ENCODE results near the gene DRD3. TPM values are rescaled to one million over a fixed set of nuclear protein-coding genes. Genes with fewer than 3 reads are reported as not detected.

The DRD3 gene
- total RNA-seq, 2 experiments from 2014 or later, result not detected

GRCh38 chr3:114219741-114220140, 40.9 kb upstream of the DRD3 start:
- H3K9me3 ChIP-seq (ENCODE audit: low read length), result peaks cover 9% of the 10 kb centered on the region
- peaks cover 14% of the 10 kb centered on the region; the same call in 1 of the 2 replicates for H3K79me2 ChIP-seq (ENCODE audit: insufficient read depth, low read depth, low read length)
- H3K9me2 ChIP-seq (ENCODE audit: insufficient read depth, low read length), result no peaks in the 10 kb centered on the region
- no peak overlapping the region for H3K27ac ChIP-seq (ENCODE audit: low read depth, low read length, poor library complexity, severe bottlenecking)
- H3K36me3 ChIP-seq (ENCODE audit: insufficient read depth, low read length), result peaks cover 10% of the 10 kb centered on the region
- no peak overlapping the region for H2AFZ ChIP-seq (ENCODE audit: low read length)
- peaks cover 59% of the 10 kb centered on the region for H3K4me1 ChIP-seq (ENCODE audit: insufficient read depth, low read length, poor library complexity, severe bottlenecking)
- TF ChIP-seq CTCF (conservative IDR thresholded peaks at IDR 0.05; ENCODE audit: low read length), result no peak
- TF ChIP-seq EZH2phosphoT487 (IDR thresholded peaks at IDR 0.05; ENCODE audit: borderline replicate concordance, low read depth, low read length), result no peak
- DNase-seq (ENCODE audit: low spot score), result no peak
- no peaks in the 10 kb centered on the region for H4K20me1 ChIP-seq (ENCODE audit: insufficient read depth, low read length)
- H3K4me3 ChIP-seq (ENCODE audit: low read depth, low read length, poor library complexity, severe bottlenecking), result no peak overlapping the region
- CTCF ChIA-PET (ENCODE audit: unreplicated experiment), result no interaction called here
- POLR2A ChIA-PET, result interaction anchor here (1.5 kb wide), 1 partner anchor 236 kb away, joined by 3 read pairs; no protein-coding TSS in a partner anchor
- no TSS peak for BruUV-seq (replicated peaks)
- intact Hi-C loops (cut with micrococcal nuclease; ENCODE audit: unreplicated experiment), result loop anchor here (5.0 to 10.0 kb wide), 2 partner anchors 685 to 928 kb away; partner anchors contain the start of genes SIDT1 and ZBTB20
- peak overlapping the region; percentile 21; the same call in 1 of the 2 replicates for H3K4me2 ChIP-seq (ENCODE audit: low read length)

GRCh38 chr3:114218578-114219185, 39.8 kb upstream of the DRD3 start:
- TF ChIP-seq CTCF (conservative IDR thresholded peaks at IDR 0.05; ENCODE audit: low read length) (peak; percentile 36; the same call in 1 of the 2 replicates), EZH2phosphoT487 (IDR thresholded peaks at IDR 0.05; ENCODE audit: borderline replicate concordance, low read depth, low read length) (no peak)
- no peak overlapping the region for H3K4me3 ChIP-seq (ENCODE audit: low read depth, low read length, poor library complexity, severe bottlenecking)
- peaks cover 59% of the 10 kb centered on the region for H3K4me1 ChIP-seq (ENCODE audit: insufficient read depth, low read length, poor library complexity, severe bottlenecking)
- no peaks in the 10 kb centered on the region for H3K9me3 ChIP-seq (ENCODE audit: low read length)
- DNase-seq (ENCODE audit: low spot score), result peak; percentile 35
- POLR2A ChIA-PET, result interaction anchor here (0.6 to 1.5 kb wide), 4 partner anchors 11 to 237 kb away, joined by 3 to 4 read pairs (median 3); no protein-coding TSS in a partner anchor
- H3K9me2 ChIP-seq (ENCODE audit: insufficient read depth, low read length), result no peaks in the 10 kb centered on the region
- peaks cover 14% of the 10 kb centered on the region; the same call in 1 of the 2 replicates for H3K79me2 ChIP-seq (ENCODE audit: insufficient read depth, low read depth, low read length)
- H3K4me2 ChIP-seq (ENCODE audit: low read length), result peak overlapping the region; percentile 21; the same call in 1 of the 2 replicates
- BruUV-seq (replicated peaks), result no TSS peak
- CTCF ChIA-PET (ENCODE audit: unreplicated experiment), result no interaction called here
- intact Hi-C loops (cut with micrococcal nuclease; ENCODE audit: unreplicated experiment), result loop anchor here (5.0 to 10.0 kb wide), 2 partner anchors 684 to 929 kb away; partner anchors contain the start of genes SIDT1 and ZBTB20
- H4K20me1 ChIP-seq (ENCODE audit: insufficient read depth, low read length), result no peaks in the 10 kb centered on the region
- peak overlapping the region; percentile 4; the same call in 1 of the 2 replicates for H2AFZ ChIP-seq (ENCODE audit: low read length)
- no peak overlapping the region for H3K27ac ChIP-seq (ENCODE audit: low read depth, low read length, poor library complexity, severe bottlenecking)
- no peaks in the 10 kb centered on the region for H3K36me3 ChIP-seq (ENCODE audit: insufficient read depth, low read length)

- no peak overlapping the region for H2AFZ ChIP-seq (ENCODE audit: low read length)
- no peak overlapping the region for H3K4me3 ChIP-seq (ENCODE audit: low read depth, low read length, poor library complexity, severe bottlenecking)
- ChIA-PET CTCF (ENCODE audit: unreplicated experiment) (no interaction called here), POLR2A (interaction anchor here (0.6 to 1.5 kb wide), 7 partner anchors 10 to 876 kb away, joined by 3 to 4 read pairs (median 3); no protein-coding TSS in a partner anchor)
- H3K27ac ChIP-seq (ENCODE audit: low read depth, low read length, poor library complexity, severe bottlenecking), result no peak overlapping the region
- peaks cover 14% of the 10 kb centered on the region; the same call in 1 of the 2 replicates for H3K79me2 ChIP-seq (ENCODE audit: insufficient read depth, low read depth, low read length)
- no peak overlapping the region for H3K4me2 ChIP-seq (ENCODE audit: low read length)
- no peaks in the 10 kb centered on the region for H4K20me1 ChIP-seq (ENCODE audit: insufficient read depth, low read length)
- no TSS peak for BruUV-seq (replicated peaks)
- no peaks in the 10 kb centered on the region for H3K36me3 ChIP-seq (ENCODE audit: insufficient read depth, low read length)
- no peak for DNase-seq (ENCODE audit: low spot score)
- TF ChIP-seq EZH2phosphoT487 (IDR thresholded peaks at IDR 0.05; ENCODE audit: borderline replicate concordance, low read depth, low read length) (no peak), CTCF (conservative IDR thresholded peaks at IDR 0.05; ENCODE audit: low read length) (no peak)
- intact Hi-C loops (cut with micrococcal nuclease; ENCODE audit: unreplicated experiment), result loop anchor here (5.0 to 10.0 kb wide), 2 partner anchors 683 to 929 kb away; partner anchors contain the start of genes SIDT1 and ZBTB20
- no peaks in the 10 kb centered on the region for H3K9me2 ChIP-seq (ENCODE audit: insufficient read depth, low read length)
- H3K4me1 ChIP-seq (ENCODE audit: insufficient read depth, low read length, poor library complexity, severe bottlenecking), result peaks cover 57% of the 10 kb centered on the region
- H3K9me3 ChIP-seq (ENCODE audit: low read length), result no peaks in the 10 kb centered on the region
These were observed 39.2 kb upstream of the DRD3 start for GRCh38 chr3:114218006-114218405.
